SK-N-SH treated with all-trans-retinoic acid at 6 μM for 48 hours (cell line): Measurements from ENCODE around the gene ZNF490.

Experiments used
- ATAC-seq: fragments of 200-7000 bp; cut with Tn5 transposase; 3 replicates; pipeline ENCODE4 v1.9.1; 2020; ENCODE audit warnings: mild to moderate bottlenecking, moderate library complexity
- ARNTL ChIP-seq: fragments of 450-650 bp; formaldehyde crosslinking; IDR thresholded peaks from 2 replicates; pipeline ENCODE4 v1.5.0; 2020; ENCODE audit warnings: low read depth, mild to moderate bottlenecking, moderate library complexity, borderline replicate concordance
- BACH2 ChIP-seq: fragments of 250-450 bp; sonication (Bioruptor Pico); IDR thresholded peaks from 2 replicates; pipeline ENCODE4 v1.9.0; 2021; ENCODE audit warnings: mild to moderate bottlenecking, borderline replicate concordance
- CSDC2 ChIP-seq: fragments of 250-450 bp; sonication (Bioruptor Pico); IDR thresholded peaks from 2 replicates; pipeline ENCODE4 v1.5.0; 2020; ENCODE audit warnings: mild to moderate bottlenecking, moderate library complexity
- ESRRG ChIP-seq: fragments of 250-450 bp; sonication (Bioruptor Pico); IDR thresholded peaks from 2 replicates; pipeline ENCODE4 v1.6.1; 2021; ENCODE audit warnings: mild to moderate bottlenecking
- GLIS3 ChIP-seq: fragments of 250-450 bp; sonication (Bioruptor Pico); IDR thresholded peaks from 2 replicates; pipeline ENCODE4 v1.5.0; 2020; ENCODE audit warnings: mild to moderate bottlenecking, moderate library complexity
- ISL1 ChIP-seq: fragments of 250-450 bp; sonication (Bioruptor Pico); IDR thresholded peaks from 2 replicates; pipeline ENCODE4 v2.1.2; 2022; ENCODE audit warnings: mild to moderate bottlenecking, moderate library complexity
- OSR1 ChIP-seq: fragments of 250-450 bp; sonication (Bioruptor Pico); IDR thresholded peaks from 2 replicates; pipeline ENCODE4 v1.8.0; 2022; ENCODE audit warnings: moderate library complexity, mild to moderate bottlenecking, inconsistent platforms
- PPARA ChIP-seq: fragments of 250-450 bp; sonication (Bioruptor Pico); IDR thresholded peaks from 2 replicates; pipeline ENCODE4 v1.5.0; 2020; ENCODE audit warnings: mild to moderate bottlenecking, borderline replicate concordance
- SNAI2 ChIP-seq: fragments of 250-450 bp; sonication (Bioruptor Pico); IDR thresholded peaks from 2 replicates; pipeline ENCODE4 v1.5.0; 2020; ENCODE audit warnings: mild to moderate bottlenecking, moderate library complexity
- TCF4 ChIP-seq: fragments of 250-450 bp; sonication (Bioruptor Pico); IDR thresholded peaks from 2 replicates; pipeline ENCODE4 v1.8.0; 2021; ENCODE audit warnings: mild to moderate bottlenecking, moderate library complexity, borderline replicate concordance
- TOX ChIP-seq: fragments of 250-450 bp; sonication (Bioruptor Pico); IDR thresholded peaks from 2 replicates; pipeline ENCODE4 v1.8.0; 2021; ENCODE audit warnings: mild to moderate bottlenecking, moderate library complexity, borderline replicate concordance
- ZC3H10 ChIP-seq: fragments of 250-450 bp; sonication (Bioruptor Pico); IDR thresholded peaks from 2 replicates; pipeline ENCODE4 v1.5.1; 2021; ENCODE audit warnings: mild to moderate bottlenecking, moderate library complexity
- ZFP3 ChIP-seq: fragments of 250-450 bp; sonication (Bioruptor Pico); IDR thresholded peaks from 2 replicates; pipeline ENCODE4 v1.5.0; 2020; ENCODE audit warnings: mild to moderate bottlenecking, moderate library complexity
- ZFP30 ChIP-seq: fragments of 450-650 bp; formaldehyde crosslinking; IDR thresholded peaks from 2 replicates; pipeline ENCODE4 v1.5.0; 2022; ENCODE audit warnings: mild to moderate bottlenecking, moderate library complexity
- ZNF565 ChIP-seq: fragments of 450-650 bp; formaldehyde crosslinking; conservative IDR thresholded peaks from 2 replicates; pipeline ENCODE4 v1.5.0; 2020; ENCODE audit warnings: low read depth, mild to moderate bottlenecking, moderate library complexity
- ZNF70 ChIP-seq: fragments of 450-650 bp; formaldehyde crosslinking; IDR thresholded peaks from 2 replicates; pipeline ENCODE4 v1.5.0; 2020; ENCODE audit warnings: mild to moderate bottlenecking, moderate library complexity
- ZNF8 ChIP-seq: fragments of 450-650 bp; formaldehyde crosslinking; IDR thresholded peaks from 2 replicates; pipeline ENCODE4 v1.5.0; 2020; ENCODE audit warnings: mild to moderate bottlenecking, moderate library complexity
- TF ChIP-seq, protein P1 (sequence below): fragments of 250-450 bp; sonication (Bioruptor Pico); IDR thresholded peaks from 2 replicates; pipeline ENCODE4 v1.8.0; 2021; ENCODE audit warnings: low read depth, mild to moderate bottlenecking, moderate library complexity, borderline replicate concordance
- TF ChIP-seq, protein P2 (sequence below): fragments of 250-450 bp; sonication (Bioruptor Pico); IDR thresholded peaks from 2 replicates; pipeline ENCODE4 v1.5.0; 2020; ENCODE audit warnings: mild to moderate bottlenecking, moderate library complexity
- TF ChIP-seq, protein P3 (sequence below): fragments of 250-450 bp; sonication (Bioruptor Pico); IDR thresholded peaks from 2 replicates; pipeline ENCODE4 v1.5.1; 2021; ENCODE audit warnings: mild to moderate bottlenecking, moderate library complexity
- TF ChIP-seq, protein P4 (sequence below): fragments of 250-450 bp; sonication (Bioruptor Pico); IDR thresholded peaks from 2 replicates; pipeline ENCODE4 v1.5.1; 2020; ENCODE audit warnings: low read depth, mild to moderate bottlenecking, moderate library complexity
- TF ChIP-seq, protein P5 (sequence below): fragments of 250-450 bp; sonication (Bioruptor Pico); IDR thresholded peaks from 2 replicates; pipeline ENCODE4 v1.8.0; 2020; ENCODE audit warnings: mild to moderate bottlenecking, moderate library complexity, borderline replicate concordance

The ZNF490 gene

DNA sequence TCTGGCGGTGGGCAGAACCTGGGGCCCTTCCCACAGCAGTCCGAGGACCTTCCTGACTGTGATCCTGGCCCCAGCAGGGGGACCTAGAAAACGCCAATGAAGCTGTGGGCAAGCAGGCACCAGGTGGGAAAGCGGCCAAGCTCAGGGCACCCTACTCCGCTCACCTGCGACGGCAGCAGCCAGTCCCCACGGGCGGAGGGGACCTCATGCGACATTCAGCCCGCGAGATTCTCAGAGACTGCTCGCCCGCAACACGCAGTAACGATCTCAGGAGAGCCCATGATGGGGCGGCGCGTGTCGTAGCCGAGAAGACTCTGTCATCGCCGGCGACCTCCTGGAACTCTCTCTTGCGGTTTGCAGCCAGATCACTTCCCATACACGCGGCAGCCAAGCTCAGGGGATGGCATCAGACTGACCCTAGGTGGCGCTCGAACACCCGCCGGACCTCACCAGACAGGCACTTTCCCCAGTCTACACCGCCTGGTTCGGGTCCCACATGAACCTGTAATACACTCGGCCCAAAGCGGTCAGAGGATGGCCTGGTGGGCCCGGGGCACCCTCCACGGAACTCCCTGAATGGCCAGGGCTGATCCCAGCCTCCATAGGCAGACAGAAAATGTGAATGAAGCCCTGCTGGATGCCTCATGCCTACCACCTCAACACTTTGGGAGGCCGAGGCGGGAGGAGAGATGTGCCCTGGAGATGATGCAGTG is 29.4 kb upstream of the ZNF490 start:
- peak; percentile 94 for ATAC-seq
- TF ChIP-seq, protein P1, sequence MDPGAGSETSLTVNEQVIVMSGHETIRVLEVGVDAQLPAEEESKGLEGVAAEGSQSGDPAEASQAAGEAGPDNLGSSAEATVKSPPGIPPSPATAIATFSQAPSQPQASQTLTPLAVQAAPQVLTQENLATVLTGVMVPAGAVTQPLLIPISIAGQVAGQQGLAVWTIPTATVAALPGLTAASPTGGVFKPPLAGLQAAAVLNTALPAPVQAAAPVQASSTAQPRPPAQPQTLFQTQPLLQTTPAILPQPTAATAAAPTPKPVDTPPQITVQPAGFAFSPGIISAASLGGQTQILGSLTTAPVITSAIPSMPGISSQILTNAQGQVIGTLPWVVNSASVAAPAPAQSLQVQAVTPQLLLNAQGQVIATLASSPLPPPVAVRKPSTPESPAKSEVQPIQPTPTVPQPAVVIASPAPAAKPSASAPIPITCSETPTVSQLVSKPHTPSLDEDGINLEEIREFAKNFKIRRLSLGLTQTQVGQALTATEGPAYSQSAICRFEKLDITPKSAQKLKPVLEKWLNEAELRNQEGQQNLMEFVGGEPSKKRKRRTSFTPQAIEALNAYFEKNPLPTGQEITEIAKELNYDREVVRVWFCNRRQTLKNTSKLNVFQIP (CRISPR knock-in tag) = no peak
- TF ChIP-seq ZNF8 (CRISPR knock-in tag) = no peak
- no peak for TF ChIP-seq TOX (CRISPR knock-in tag)
- no peak for TF ChIP-seq ZC3H10 (CRISPR knock-in tag)
- TF ChIP-seq ISL1 (CRISPR knock-in tag) = no peak
- TF ChIP-seq SNAI2 (CRISPR knock-in tag) = no peak

DNA sequence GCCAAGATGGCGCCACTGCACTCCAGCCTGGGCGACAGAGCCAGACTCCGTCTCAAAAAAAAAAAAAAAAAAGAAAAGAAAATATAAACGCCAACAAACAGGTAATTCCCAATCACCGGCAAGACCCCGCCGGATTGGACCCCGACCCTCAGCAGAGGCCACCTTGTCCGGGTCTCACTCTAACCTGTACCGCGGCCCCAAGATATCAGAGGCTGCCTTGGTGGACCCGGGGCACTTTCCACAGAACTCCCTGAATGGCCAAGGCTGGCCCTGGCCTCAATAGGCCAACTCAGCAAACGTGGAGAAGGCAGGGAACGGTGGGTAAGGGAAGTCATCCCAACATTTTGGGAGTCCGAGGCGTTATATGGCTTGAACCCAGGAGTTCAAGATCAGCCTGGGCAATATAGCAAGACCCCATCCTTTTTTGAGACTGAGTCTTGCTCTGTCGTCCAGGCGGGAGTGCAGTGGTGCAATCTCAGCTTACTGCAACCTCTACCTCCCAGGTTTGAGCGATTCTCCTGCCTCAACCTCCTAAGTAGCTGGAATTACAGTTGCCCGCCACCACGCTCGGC is 28.1 kb upstream of the ZNF490 start:
- no peak for ATAC-seq
- no peak for TF ChIP-seq BACH2 (CRISPR knock-in tag)
- no peak for TF ChIP-seq TOX (CRISPR knock-in tag)
- TF ChIP-seq, protein P2, sequence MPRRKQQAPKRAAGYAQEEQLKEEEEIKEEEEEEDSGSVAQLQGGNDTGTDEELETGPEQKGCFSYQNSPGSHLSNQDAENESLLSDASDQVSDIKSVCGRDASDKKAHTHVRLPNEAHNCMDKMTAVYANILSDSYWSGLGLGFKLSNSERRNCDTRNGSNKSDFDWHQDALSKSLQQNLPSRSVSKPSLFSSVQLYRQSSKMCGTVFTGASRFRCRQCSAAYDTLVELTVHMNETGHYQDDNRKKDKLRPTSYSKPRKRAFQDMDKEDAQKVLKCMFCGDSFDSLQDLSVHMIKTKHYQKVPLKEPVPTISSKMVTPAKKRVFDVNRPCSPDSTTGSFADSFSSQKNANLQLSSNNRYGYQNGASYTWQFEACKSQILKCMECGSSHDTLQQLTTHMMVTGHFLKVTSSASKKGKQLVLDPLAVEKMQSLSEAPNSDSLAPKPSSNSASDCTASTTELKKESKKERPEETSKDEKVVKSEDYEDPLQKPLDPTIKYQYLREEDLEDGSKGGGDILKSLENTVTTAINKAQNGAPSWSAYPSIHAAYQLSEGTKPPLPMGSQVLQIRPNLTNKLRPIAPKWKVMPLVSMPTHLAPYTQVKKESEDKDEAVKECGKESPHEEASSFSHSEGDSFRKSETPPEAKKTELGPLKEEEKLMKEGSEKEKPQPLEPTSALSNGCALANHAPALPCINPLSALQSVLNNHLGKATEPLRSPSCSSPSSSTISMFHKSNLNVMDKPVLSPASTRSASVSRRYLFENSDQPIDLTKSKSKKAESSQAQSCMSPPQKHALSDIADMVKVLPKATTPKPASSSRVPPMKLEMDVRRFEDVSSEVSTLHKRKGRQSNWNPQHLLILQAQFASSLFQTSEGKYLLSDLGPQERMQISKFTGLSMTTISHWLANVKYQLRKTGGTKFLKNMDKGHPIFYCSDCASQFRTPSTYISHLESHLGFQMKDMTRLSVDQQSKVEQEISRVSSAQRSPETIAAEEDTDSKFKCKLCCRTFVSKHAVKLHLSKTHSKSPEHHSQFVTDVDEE (CRISPR knock-in tag) = no peak
- TF ChIP-seq, protein P3, sequence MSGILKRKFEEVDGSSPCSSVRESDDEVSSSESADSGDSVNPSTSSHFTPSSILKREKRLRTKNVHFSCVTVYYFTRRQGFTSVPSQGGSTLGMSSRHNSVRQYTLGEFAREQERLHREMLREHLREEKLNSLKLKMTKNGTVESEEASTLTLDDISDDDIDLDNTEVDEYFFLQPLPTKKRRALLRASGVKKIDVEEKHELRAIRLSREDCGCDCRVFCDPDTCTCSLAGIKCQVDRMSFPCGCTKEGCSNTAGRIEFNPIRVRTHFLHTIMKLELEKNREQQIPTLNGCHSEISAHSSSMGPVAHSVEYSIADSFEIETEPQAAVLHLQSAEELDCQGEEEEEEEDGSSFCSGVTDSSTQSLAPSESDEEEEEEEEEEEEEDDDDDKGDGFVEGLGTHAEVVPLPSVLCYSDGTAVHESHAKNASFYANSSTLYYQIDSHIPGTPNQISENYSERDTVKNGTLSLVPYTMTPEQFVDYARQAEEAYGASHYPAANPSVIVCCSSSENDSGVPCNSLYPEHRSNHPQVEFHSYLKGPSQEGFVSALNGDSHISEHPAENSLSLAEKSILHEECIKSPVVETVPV = no peak
- no peak for TF ChIP-seq ESRRG (CRISPR knock-in tag)
- TF ChIP-seq, protein P4, sequence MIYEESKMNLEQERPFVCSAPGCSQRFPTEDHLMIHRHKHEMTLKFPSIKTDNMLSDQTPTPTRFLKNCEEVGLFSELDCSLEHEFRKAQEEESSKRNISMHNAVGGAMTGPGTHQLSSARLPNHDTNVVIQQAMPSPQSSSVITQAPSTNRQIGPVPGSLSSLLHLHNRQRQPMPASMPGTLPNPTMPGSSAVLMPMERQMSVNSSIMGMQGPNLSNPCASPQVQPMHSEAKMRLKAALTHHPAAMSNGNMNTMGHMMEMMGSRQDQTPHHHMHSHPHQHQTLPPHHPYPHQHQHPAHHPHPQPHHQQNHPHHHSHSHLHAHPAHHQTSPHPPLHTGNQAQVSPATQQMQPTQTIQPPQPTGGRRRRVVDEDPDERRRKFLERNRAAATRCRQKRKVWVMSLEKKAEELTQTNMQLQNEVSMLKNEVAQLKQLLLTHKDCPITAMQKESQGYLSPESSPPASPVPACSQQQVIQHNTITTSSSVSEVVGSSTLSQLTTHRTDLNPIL (CRISPR knock-in tag) = no peak
- no peak for TF ChIP-seq SNAI2 (CRISPR knock-in tag)
- TF ChIP-seq ZNF565 (CRISPR knock-in tag) = no peak
- TF ChIP-seq, protein P1 (CRISPR knock-in tag) = no peak
- no peak for TF ChIP-seq ZC3H10 (CRISPR knock-in tag)
- no peak for TF ChIP-seq ZNF70
- no peak for TF ChIP-seq ISL1 (CRISPR knock-in tag)
- TF ChIP-seq TCF4 (CRISPR knock-in tag) = no peak
- no peak for TF ChIP-seq GLIS3 (CRISPR knock-in tag)
- TF ChIP-seq ZNF8 (CRISPR knock-in tag) = no peak
- no peak for TF ChIP-seq OSR1
- TF ChIP-seq ZFP3 (CRISPR knock-in tag) = no peak
- TF ChIP-seq ARNTL (CRISPR knock-in tag) = no peak
- TF ChIP-seq ZFP30 (CRISPR knock-in tag) = no peak
- no peak for TF ChIP-seq PPARA

DNA sequence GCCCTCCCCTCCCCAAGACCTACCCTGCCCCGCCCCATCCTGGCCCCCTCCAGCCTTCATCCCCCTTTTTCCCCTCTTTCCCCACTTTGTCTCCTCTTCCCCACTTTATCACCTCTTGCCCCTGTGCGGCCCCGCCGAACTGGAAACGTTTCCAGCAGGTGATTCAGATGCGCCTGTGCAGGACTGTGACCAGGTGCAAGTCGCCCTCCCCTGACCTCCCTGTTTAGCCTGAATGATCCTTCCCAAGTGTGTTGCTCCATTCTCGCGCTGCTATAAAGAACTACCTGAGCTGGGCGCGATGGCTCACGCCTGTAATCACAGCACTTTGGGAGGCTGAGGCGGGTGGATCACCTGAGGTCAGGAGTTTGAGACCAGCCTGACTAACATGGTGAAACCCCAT is 26.0 kb upstream of the ZNF490 start:
- TF ChIP-seq, protein P2 (CRISPR knock-in tag) = no peak
- TF ChIP-seq TOX (CRISPR knock-in tag) (no peak), SNAI2 (CRISPR knock-in tag) (no peak), BACH2 (CRISPR knock-in tag) (no peak), CSDC2 (CRISPR knock-in tag) (no peak), ZFP3 (CRISPR knock-in tag) (no peak)
- TF ChIP-seq, protein P5, sequence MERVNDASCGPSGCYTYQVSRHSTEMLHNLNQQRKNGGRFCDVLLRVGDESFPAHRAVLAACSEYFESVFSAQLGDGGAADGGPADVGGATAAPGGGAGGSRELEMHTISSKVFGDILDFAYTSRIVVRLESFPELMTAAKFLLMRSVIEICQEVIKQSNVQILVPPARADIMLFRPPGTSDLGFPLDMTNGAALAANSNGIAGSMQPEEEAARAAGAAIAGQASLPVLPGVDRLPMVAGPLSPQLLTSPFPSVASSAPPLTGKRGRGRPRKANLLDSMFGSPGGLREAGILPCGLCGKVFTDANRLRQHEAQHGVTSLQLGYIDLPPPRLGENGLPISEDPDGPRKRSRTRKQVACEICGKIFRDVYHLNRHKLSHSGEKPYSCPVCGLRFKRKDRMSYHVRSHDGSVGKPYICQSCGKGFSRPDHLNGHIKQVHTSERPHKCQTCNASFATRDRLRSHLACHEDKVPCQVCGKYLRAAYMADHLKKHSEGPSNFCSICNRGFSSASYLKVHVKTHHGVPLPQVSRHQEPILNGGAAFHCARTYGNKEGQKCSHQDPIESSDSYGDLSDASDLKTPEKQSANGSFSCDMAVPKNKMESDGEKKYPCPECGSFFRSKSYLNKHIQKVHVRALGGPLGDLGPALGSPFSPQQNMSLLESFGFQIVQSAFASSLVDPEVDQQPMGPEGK (CRISPR knock-in tag) = no peak
- ATAC-seq = no peak
